Lower lobe of right lung (tissue), 2 donors: ENCODE results near the gene DNAAF1. TPM values are rescaled to one million over a fixed set of nuclear protein-coding genes. Genes with fewer than 3 reads are reported as not detected.
"Not testable (repeated sequence)": the region's sequence is repeated elsewhere in the genome, so short reads cannot be mapped to it uniquely, and the experiment has no call there.

Experiments
- ATAC-seq, 2 donors: fragments of 200-7000 bp; cut with Tn5 transposase; one replicate each; pipeline ENCODE4 v1.9.1; 2020 to 2022; ENCODE audit warnings: mild to moderate bottlenecking in 2 of 2, moderate library complexity in 2 of 2
- DNase-seq: peaks from one replicate; pipeline ENCODE4 v3.0.0-alpha.2; 2020
- H3K27ac ChIP-seq: fragments of 200-600 bp; one replicate; pipeline ENCODE4 v1.8.0; 2022
- H3K27me3 ChIP-seq: fragments of 200-600 bp; one replicate; pipeline ENCODE4 v1.8.0; 2022; ENCODE audit warnings: low read depth
- H3K36me3 ChIP-seq: fragments of 200-600 bp; one replicate; pipeline ENCODE4 v1.8.0; 2022; ENCODE audit warnings: mild to moderate bottlenecking
- H3K4me1 ChIP-seq: fragments of 200-600 bp; one replicate; pipeline ENCODE4 v1.8.0; 2022
- H3K4me3 ChIP-seq: fragments of 200-600 bp; one replicate; pipeline ENCODE4 v1.8.0; 2022; ENCODE audit warnings: mild to moderate bottlenecking
- H3K9me3 ChIP-seq: fragments of 200-600 bp; one replicate; pipeline ENCODE4 v1.8.0; 2022
- intact Hi-C: fragments of 100-400 bp; cut with DNase I; formaldehyde crosslinking; loops from one replicate; pipeline ENCODE4 v1.11.0; 2022
- total RNA-seq: library from RNA; stranded (reverse); fragmentation: NEBNext Ultra II Directional; extraction: Animal tissue kit (Norgen Biotek cat#: 25700); gene quantifications from one replicate; pipeline ENCODE4 v1.2.1, GENCODE V29; 2021
- TF ChIP-seq, protein P1 (sequence below): fragments of 200-600 bp; IDR thresholded peaks from one replicate; pipeline ENCODE4 v1.8.0; 2022; ENCODE audit warnings: antibody characterized with exemption, mild to moderate bottlenecking
- donor health status: DM: no; HTN: yes; CAD: no; lungs with severe emphysema.

The DNAAF1 gene
- total RNA-seq, 1 donor from 2014 or later = 18.8 TPM

DNA sequence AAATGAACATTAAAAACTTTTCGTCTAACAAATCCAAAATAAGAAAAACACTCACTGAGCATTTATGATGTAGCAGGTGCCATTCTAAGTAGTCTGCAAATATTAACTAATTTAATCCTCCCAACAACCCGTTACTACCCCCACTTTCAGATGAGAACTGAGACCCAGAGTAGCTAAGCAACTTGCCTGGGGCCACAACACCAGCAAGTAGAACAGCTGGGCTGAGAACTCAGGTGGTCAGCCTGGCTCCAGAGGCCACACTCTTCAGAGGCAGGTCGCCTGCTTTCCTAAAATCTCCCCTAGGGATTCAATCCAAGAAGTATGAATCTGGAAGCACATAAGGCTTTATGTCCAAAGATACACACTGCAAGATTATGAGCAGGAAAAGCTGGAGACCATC, 34.6 kb upstream of the DNAAF1 start:
- no peak overlapping the region for H3K4me3 ChIP-seq
- no peaks in the 10 kb centered on the region for H3K9me3 ChIP-seq
- H3K36me3 ChIP-seq = peaks cover 19% of the 10 kb centered on the region
- H3K27ac ChIP-seq = no peak overlapping the region
- TF ChIP-seq, protein P1, sequence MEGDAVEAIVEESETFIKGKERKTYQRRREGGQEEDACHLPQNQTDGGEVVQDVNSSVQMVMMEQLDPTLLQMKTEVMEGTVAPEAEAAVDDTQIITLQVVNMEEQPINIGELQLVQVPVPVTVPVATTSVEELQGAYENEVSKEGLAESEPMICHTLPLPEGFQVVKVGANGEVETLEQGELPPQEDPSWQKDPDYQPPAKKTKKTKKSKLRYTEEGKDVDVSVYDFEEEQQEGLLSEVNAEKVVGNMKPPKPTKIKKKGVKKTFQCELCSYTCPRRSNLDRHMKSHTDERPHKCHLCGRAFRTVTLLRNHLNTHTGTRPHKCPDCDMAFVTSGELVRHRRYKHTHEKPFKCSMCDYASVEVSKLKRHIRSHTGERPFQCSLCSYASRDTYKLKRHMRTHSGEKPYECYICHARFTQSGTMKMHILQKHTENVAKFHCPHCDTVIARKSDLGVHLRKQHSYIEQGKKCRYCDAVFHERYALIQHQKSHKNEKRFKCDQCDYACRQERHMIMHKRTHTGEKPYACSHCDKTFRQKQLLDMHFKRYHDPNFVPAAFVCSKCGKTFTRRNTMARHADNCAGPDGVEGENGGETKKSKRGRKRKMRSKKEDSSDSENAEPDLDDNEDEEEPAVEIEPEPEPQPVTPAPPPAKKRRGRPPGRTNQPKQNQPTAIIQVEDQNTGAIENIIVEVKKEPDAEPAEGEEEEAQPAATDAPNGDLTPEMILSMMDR = no peak
- peaks cover 26% of the 10 kb centered on the region for H3K4me1 ChIP-seq
- no peak for ATAC-seq
- H3K27me3 ChIP-seq = no peaks in the 10 kb centered on the region
- intact Hi-C loops = no loop called here
- no peak for DNase-seq

DNA sequence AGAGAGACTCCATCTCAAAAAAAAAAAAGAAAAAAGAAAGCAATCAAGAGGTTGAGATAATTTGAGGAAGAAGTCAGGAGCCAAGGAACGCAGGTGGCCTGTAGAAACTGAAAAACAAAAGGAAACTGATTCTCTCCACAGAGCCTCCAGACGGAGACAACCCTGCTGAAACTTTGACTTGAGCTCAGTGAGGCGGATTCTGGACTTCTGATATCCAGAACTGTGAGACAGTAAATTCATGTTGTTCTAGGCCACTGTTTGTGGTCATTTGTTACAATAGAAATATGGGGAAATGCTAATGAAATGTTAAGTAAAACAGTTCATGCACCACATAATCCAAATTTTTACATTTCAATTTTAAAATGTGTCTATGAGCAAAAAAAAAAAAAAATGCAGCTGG, 33.6 kb upstream of the DNAAF1 start:
- Histone ChIP-seq H3K4me1 (peaks cover 31% of the 10 kb centered on the region), H3K9me3 (no peaks in the 10 kb centered on the region), H3K4me3 (no peak overlapping the region), H3K36me3 (peaks cover 19% of the 10 kb centered on the region), H3K27me3 (no peaks in the 10 kb centered on the region), H3K27ac (no peak overlapping the region)
- ATAC-seq = no peak
- intact Hi-C loops = no loop called here
- TF ChIP-seq, protein P1 = no peak
- no peak for DNase-seq

DNA sequence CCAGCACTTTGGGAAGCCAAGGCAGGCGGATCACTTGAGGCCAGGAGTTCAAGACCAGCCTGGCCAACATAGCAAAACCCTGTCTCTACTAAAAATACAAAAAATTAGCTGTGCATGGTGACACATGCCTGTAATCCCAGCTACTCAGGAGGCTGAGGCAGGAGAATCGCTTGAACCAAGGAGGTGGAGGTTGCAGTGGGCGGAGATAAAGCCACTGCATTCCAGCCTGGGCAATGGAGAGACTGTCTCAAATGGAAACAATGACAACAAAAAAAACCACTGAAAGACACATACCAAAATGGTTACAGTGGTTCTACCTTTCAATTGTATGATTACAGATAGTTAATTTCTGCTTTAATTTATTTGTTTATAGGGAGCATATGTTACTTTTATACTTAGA, 33.2 kb upstream of the DNAAF1 start:
- peaks cover 19% of the 10 kb centered on the region for H3K36me3 ChIP-seq
- DNase-seq, H3K9me3 ChIP-seq, intact Hi-C loops, H3K27ac ChIP-seq, ATAC-seq, H3K4me3 ChIP-seq, H3K27me3 ChIP-seq: not testable (repeated sequence)
- peaks cover 31% of the 10 kb centered on the region for H3K4me1 ChIP-seq

DNA sequence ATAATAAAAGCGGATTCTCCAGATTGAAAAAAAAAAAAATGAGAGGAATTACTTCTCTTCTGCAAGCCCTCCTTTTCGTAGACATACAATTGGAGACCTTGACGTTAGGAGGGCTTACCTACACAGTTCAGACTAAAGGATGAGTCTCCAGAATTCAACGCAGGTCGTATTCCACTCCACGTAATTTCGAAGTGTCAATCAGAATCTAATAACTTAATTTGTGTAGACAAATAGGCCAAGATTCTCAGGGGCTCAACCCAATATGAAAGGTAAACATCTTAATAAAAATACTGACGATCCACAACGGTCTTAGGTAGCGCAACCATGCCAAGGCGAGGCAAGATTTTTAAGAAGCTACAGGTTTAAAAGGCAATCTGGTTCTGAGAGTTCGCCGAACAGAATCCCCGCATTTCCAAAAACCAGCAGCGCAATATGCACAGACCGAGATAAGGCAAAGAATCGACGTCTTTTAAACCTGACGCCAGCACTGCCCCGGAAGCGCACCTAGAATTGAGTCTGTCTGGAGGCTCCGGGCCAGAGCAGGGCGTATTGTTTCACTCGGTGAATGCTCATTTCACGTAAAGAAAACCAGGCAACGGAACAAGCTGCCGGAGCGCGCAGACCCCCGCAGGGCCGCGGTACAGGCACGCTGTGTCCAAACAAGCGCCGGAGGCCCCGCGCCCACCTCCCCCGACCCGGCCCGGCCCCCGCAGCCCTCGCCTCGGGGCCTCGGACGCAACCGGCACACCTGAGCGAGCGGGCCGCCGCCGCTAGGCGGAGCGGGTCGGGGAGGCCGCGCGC, 29.0 kb upstream of the DNAAF1 start:
- Histone ChIP-seq H3K4me1 (peaks cover 31% of the 10 kb centered on the region), H3K27me3 (no peaks in the 10 kb centered on the region), H3K36me3 (no peaks in the 10 kb centered on the region), H3K4me3 (peak overlapping the region; percentile 96), H3K9me3 (no peaks in the 10 kb centered on the region), H3K27ac (peak overlapping the region; percentile 95)
- TF ChIP-seq, protein P1 = peak; percentile 36
- ATAC-seq (peak; percentile 17 to 44), DNase-seq (no peak)
- intact Hi-C loops = no loop called here

DNA sequence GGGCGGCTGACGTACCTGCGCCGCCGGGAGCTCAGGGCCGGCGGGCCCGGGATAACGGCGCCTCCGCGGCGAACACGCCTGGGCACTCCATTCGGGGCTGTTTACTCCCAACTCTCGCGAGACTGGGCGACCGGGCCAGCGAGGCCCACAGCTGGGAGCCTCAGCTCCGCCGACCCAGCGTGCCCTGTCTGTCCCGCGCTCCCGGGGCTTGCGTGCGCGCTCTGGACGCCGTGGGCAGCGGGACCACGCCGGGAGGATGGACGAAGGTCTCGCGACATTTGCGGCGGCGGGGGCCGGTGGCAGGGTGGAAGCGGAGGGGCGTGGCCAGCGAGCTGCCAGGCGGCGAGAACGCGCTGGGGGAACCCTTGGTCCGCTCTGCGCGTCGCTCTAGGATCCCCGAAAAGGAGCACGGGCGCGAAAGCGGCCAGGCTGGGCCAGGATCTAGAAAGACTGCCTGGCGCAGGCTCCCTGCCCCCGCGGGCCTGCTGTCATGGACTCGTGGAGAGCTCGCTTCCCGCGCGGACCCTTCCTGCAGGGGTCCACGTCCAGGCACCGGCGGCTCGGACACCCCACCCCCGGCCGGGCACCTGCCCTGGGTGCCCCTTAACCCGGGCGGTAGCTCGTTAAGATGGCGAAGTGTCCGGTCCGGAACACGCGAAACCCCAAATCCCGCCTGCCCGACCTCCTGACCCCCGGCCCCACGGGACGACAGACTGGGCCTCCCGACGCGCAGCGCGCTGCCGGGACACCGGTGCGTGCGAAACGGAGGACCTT, 28.2 kb upstream of the DNAAF1 start, which contains the start of gene MBTPS1:
Gene MBTPS1 (minus strand): TSS at position 223 of the 774 bp plus-strand sequence. CDS start 15,159 bp downstream, outside the sequence.
- DNase-seq (peak; percentile 99), ATAC-seq (peak; percentile 99)
- Histone ChIP-seq H3K27me3 (no peaks in the 10 kb centered on the region), H3K27ac (peak within 1 kb of the TSS; percentile 95), H3K9me3 (no peaks in the 10 kb centered on the region), H3K4me3 (peak within 1 kb of the TSS; percentile 96), H3K4me1 (peaks cover 31% of the 10 kb centered on the region), H3K36me3 (no peaks in the 10 kb centered on the region)
- intact Hi-C loops = no loop called here
- TF ChIP-seq, protein P1 = no peak

DNA sequence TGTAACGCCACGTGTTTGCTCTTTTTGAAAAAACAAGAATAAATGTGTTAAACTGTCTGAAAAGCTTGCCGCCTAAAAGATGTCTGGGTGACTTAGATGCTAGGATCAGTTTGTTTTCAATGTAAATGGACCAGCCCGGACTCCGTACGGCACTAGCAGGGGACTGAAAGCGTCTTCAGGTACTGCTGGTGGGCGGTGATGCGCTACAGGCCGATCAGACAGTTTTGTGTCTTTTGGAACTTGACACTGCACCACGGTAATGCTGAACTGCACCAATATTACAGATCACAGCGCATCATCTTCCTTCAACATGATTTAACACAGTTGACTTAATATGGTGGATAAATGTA, 27.6 kb upstream of the DNAAF1 start:
- ATAC-seq (peak; percentile 1 to 6), DNase-seq (no peak)
- H3K36me3 ChIP-seq = peaks cover 2% of the 10 kb centered on the region
- intact Hi-C loops = no loop called here
- H3K4me3 ChIP-seq = peak overlapping the region; percentile 96
- H3K27ac ChIP-seq = peak overlapping the region; percentile 95
- H3K4me1 ChIP-seq = peaks cover 31% of the 10 kb centered on the region
- H3K9me3 ChIP-seq = no peaks in the 10 kb centered on the region
- TF ChIP-seq, protein P1 = no peak
- no peaks in the 10 kb centered on the region for H3K27me3 ChIP-seq

DNA sequence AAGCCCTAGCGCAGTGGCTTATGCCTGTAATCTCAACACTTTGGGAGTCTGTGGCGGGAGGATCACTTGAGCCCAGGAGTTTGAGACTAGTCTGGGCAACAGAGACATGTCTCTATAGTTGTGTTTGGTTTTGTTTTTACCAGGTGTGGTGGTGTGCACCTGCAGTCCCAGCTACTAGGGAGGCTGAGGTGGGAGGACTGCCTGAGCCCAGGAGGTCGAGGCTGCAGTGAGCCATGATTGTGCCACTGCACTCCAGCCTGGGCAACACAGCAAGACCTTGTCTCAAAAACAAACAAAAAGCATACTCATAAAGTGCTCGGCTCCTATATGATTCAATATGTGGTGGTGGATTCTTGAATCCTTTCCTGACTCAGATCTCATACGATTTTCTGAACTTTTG, 26.8 kb upstream of the DNAAF1 start:
- intact Hi-C loops, H3K4me3 ChIP-seq, H3K9me3 ChIP-seq, DNase-seq, ATAC-seq, H3K27me3 ChIP-seq, H3K27ac ChIP-seq: not testable (repeated sequence)
- Histone ChIP-seq H3K36me3 (peaks cover 10% of the 10 kb centered on the region), H3K4me1 (peaks cover 31% of the 10 kb centered on the region)
